ENCODE data around the gene LHFPL4.
A peak's percentile ranks its signal among the peaks of the same experiment; 100 is the strongest.
"Not testable (repeated sequence)": the region's sequence is repeated elsewhere in the genome, so short reads cannot be mapped to it uniquely, and the experiment has no call there.

The LHFPL4 gene

DNA sequence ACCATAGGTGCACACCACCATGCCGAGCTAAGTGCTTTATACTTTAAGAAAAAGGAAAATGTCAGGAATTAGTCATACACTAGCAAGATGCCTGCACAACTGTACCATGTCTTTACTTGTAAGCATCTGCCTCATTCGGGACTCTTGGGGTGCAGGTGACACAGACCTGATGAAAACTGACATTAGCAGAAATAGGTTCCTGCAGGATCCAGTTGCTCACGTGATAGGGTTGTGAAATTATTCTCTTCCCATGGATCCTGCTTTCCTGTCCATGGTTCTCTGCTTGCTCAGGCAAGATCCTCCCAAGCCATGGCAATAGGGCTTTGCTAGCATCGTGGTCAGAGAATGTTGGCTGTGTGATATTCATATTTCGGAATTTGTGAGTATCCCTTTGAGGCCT, 10.2 kb upstream of the LHFPL4 start:
- H3K4me3 ChIP-seq (replicated peaks; ENCODE audit: low read depth, low read length), result no peak overlapping the region
- no peak for DNase-seq (ENCODE audit: low read depth)
- TF ChIP-seq, protein P1, sequence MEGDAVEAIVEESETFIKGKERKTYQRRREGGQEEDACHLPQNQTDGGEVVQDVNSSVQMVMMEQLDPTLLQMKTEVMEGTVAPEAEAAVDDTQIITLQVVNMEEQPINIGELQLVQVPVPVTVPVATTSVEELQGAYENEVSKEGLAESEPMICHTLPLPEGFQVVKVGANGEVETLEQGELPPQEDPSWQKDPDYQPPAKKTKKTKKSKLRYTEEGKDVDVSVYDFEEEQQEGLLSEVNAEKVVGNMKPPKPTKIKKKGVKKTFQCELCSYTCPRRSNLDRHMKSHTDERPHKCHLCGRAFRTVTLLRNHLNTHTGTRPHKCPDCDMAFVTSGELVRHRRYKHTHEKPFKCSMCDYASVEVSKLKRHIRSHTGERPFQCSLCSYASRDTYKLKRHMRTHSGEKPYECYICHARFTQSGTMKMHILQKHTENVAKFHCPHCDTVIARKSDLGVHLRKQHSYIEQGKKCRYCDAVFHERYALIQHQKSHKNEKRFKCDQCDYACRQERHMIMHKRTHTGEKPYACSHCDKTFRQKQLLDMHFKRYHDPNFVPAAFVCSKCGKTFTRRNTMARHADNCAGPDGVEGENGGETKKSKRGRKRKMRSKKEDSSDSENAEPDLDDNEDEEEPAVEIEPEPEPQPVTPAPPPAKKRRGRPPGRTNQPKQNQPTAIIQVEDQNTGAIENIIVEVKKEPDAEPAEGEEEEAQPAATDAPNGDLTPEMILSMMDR (IDR thresholded peaks at IDR 0.05; ENCODE audit: low read length, missing control alignments), result no peak

DNA sequence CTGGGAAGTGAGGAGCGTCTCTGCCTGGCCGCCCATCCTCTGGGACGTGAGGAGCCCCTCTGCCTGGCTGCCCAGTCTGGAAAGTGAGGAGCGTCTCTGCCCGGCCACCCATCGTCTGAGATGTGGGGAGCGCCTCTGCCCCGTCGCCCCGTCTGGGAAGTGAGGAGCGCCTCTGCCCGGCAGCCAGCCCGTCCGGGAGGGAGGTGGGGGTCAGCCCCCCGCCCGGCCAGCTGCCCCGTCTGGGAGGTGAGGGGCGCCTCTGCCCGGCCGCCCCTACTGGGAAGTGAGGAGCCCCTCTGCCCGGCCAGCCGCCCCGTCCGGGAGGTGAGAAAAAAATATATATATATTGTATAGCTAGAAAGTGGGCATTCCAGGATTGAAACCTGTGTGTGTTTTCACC, 6.4 kb upstream of the LHFPL4 start:
- DNase-seq (ENCODE audit: low read depth); H3K4me3 ChIP-seq (replicated peaks; ENCODE audit: low read depth, low read length): not testable (repeated sequence)

DNA sequence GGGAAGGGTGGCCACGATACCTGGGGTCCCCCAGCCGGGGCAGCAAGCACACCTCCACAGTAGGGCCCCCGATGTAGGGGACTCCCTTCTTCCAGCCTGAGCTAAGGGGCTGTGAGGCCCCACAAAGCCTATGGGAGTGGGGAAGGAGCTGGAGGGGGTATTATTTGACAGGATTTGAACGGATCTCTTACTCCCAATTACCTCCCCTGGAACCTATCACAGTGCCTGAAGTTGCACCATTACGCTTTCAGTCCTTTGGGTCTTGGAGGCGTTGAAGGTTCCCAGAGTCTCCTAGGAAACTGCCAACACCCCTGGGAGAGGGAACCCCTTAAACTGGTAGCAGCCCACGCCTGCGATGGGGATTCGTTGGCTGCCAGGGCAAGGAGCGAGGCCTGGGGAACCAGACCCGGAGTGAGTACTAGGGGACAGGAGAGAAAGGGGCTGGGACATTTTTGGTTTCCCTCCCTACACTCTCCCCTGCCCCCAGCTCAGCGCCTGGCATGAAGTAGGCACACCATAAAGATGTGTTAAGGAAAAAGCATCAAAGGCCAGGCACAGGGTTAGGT, 409 bp upstream of the LHFPL4 start:
- H3K4me3 ChIP-seq (replicated peaks; ENCODE audit: low read depth, low read length), result no peak overlapping the region
- DNase-seq (ENCODE audit: low read depth), result no peak
- TF ChIP-seq, protein P1 (IDR thresholded peaks at IDR 0.05; ENCODE audit: low read length, missing control alignments), result no peak

DNA sequence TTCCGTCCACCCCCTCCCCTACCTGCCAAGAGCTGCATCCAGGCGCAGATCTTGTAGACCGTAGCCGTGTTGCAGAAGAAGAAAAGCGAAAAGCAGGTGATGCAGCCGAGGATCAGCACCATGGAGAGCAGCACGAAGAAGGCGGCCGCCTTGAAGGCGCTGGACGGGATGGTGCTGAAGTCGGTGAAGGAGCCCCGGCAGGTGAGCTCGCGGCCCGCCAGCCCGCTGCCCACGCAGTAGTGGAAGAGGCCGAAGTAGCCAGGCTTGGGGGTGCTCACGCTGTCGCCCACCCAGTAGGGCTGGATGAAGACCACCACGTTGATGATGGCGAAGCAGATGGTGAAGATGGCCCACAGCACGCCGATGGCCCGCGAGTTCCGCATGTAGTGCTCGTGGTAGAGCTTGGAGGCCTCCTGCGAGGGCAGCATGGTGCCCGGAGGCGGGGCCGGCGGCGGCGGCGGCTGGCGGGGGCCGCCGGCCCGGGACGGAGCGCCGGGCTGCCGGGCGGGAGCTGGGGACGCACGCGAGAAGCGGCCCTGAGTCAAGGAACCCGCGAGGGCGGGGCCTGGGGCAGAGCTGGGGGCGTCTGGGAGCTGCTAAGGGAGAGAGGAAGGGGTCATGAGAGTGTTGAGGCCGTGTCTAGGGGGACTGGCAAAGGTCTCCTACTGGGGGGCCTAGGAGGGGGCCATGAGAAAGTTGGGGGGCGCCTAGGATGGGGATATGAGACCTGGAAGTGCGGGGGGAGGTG, 1.2 kb downstream of the LHFPL4 start:
- no peak overlapping the region for H3K4me3 ChIP-seq (replicated peaks; ENCODE audit: low read depth, low read length)
- DNase-seq (ENCODE audit: low read depth), result peak; percentile 68
- TF ChIP-seq, protein P1 (IDR thresholded peaks at IDR 0.05; ENCODE audit: low read length, missing control alignments), result no peak

DNA sequence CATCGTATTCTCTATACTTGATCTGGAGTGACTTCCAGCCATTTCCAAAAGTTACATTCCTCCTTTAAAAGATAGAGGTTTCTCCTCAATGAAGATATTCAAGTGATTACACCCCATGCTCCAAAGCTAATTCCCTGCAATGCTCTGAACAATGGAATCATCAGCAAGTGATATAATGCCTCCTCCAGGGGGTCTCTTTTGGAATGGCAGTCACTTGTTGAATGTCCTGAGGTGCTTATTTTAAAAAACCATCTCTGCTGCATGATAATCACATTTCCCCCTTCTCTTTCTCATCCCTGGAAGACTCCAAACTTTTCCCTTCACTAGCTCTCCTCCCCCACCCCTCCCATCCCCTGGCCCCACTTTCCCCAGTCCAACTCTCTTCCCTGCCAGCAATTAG, 2.6 kb downstream of the LHFPL4 start:
- TF ChIP-seq, protein P1 (IDR thresholded peaks at IDR 0.05; ENCODE audit: low read length, missing control alignments), result no peak
- no peak for DNase-seq (ENCODE audit: low read depth)
- no peak overlapping the region for H3K4me3 ChIP-seq (replicated peaks; ENCODE audit: low read depth, low read length)

DNA sequence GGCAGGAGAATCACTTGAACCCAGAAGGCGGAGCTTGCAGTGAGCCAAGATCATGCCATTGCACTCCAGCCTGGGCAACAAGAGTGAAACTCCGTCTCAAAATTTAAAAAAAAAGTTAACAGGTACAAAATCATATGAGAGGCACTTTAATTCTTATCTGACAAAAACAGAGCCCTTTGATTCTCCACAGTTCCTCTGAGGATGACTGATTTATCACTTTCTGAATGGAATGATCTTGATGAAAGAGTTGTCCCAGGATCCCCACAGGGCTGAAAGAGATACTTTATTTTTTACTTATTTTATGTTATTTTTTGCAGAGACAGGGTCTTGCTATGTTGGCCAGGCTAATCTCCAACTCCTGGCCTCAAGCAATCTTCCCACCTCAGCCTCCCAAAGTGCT, 4.0 kb downstream of the LHFPL4 start:
- no peak for DNase-seq (ENCODE audit: low read depth)
- H3K4me3 ChIP-seq (replicated peaks; ENCODE audit: low read depth, low read length), result no peak overlapping the region
- TF ChIP-seq, protein P1 (IDR thresholded peaks at IDR 0.05; ENCODE audit: low read length, missing control alignments), result no peak

DNA sequence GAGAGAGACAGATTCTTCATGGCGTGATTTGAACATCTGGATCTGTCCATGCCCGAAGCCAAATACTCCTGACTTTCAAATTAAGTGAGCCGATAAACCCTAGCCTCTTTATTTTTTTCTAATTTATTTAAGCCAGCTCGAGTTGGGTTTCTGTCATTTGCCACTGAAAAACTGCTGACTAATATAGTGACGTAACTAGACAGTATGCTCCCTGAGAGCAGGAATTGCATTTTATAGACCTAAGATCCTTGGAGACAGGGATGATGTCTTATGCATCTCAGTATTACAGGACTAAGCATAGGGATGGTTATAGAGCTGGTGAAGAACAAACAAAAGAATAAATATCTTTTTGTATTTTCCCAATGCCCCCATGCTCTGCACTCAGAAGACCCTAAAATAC, 4.6 kb downstream of the LHFPL4 start:
- TF ChIP-seq, protein P1 (IDR thresholded peaks at IDR 0.05; ENCODE audit: low read length, missing control alignments), result no peak
- no peak overlapping the region for H3K4me3 ChIP-seq (replicated peaks; ENCODE audit: low read depth, low read length)
- DNase-seq (ENCODE audit: low read depth), result no peak

Measured in fibroblast of pulmonary artery (primary cell).